Right kidney (tissue), 1 donor: Measurements from ENCODE around the gene TGFBR3.

Experiments used
- DNase-seq: peaks from one replicate; pipeline ENCODE4 v3.0.0-alpha.2; 2016

The TGFBR3 gene

GRCh38 chr1:91827459-91828321 lies 58.3 kb downstream of the TGFBR3 start:
- no peak for DNase-seq

DNA sequence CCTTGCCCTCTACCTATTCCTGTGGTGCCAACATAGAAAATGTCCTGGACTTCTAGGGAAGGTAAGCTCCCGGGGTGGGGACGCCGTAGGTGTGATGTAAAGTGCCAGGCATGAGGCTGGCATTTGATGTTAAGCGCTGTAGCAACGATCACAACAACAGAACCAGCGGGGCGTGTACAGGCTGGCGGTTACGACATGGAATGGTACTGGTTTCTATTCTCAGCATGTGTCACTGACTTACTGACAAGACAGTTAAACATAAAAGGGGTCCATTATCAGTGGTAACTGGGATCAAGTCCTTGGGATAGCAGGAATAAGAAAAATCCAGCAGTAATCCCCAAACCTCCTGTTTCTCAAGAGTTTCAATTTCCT lies 58.9 kb downstream of the TGFBR3 start:
- no peak for DNase-seq

- no peak for DNase-seq
These were observed 59.3 kb downstream of the TGFBR3 start for GRCh38 chr1:91826649-91827048.

- no peak for DNase-seq
These were observed 59.7 kb downstream of the TGFBR3 start for GRCh38 chr1:91826248-91826647.

GRCh38 chr1:91821126-91821868 lies 64.7 kb downstream of the TGFBR3 start:
- DNase-seq = no peak

DNA sequence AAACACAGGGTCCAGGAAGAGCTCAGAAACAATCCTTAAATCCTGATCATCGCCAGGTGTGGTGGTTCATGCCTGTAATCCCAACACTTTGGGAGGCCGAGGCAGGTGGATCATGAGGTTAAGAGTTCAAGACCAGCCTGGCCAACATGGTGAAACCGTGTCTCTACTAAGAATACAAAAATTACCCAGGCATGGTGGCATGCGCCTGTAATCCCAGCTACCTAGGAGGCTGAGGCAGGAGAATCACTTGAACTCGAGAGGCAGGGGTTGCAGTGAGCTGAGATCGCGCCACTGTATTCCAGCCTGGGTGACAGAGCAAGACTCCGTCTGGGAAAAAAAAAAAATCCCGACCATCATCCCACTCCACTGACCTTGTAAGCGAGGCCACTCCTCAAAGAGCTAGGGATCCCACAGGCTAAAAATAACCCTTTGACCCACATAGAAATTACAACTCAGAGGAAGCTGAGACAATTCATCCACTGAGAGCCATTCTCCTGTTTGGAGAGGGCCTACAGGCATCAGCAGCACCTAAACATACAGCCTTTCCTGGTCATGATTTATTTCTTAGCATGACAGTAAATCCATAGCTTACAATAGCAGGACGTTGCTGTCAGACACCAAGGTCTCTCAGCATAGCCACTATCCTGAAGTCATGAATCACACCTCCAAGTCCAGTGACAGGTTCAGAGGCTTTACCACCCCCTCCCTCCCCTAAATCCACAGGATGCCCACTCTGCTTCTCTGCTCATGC lies 66.7 kb downstream of the TGFBR3 start:
- DNase-seq = no peak

GRCh38 chr1:91818713-91818975 lies 67.3 kb downstream of the TGFBR3 start:
- DNase-seq = no peak

- no peak for DNase-seq
These were observed 68.6 kb downstream of the TGFBR3 start for GRCh38 chr1:91817211-91817905.

- no peak for DNase-seq
These were observed 69.9 kb downstream of the TGFBR3 start for GRCh38 chr1:91816031-91816430.

- DNase-seq = no peak
These were observed 71.5 kb downstream of the TGFBR3 start for GRCh38 chr1:91814448-91814847.

- no peak for DNase-seq
These were observed 72.1 kb downstream of the TGFBR3 start for GRCh38 chr1:91813813-91814212.

- DNase-seq = no peak
These were observed 74.5 kb downstream of the TGFBR3 start for GRCh38 chr1:91811363-91812025.

GRCh38 chr1:91809317-91809716 lies 76.6 kb downstream of the TGFBR3 start:
- no peak for DNase-seq

- no peak for DNase-seq
These were observed 77.9 kb downstream of the TGFBR3 start for GRCh38 chr1:91807921-91808620.

GRCh38 chr1:91806769-91807700 lies 78.9 kb downstream of the TGFBR3 start:
- no peak for DNase-seq

- DNase-seq = no peak
These were observed 79.7 kb downstream of the TGFBR3 start for GRCh38 chr1:91806181-91806768.

- DNase-seq = no peak
These were observed 80.6 kb downstream of the TGFBR3 start for GRCh38 chr1:91805311-91805801.

DNA sequence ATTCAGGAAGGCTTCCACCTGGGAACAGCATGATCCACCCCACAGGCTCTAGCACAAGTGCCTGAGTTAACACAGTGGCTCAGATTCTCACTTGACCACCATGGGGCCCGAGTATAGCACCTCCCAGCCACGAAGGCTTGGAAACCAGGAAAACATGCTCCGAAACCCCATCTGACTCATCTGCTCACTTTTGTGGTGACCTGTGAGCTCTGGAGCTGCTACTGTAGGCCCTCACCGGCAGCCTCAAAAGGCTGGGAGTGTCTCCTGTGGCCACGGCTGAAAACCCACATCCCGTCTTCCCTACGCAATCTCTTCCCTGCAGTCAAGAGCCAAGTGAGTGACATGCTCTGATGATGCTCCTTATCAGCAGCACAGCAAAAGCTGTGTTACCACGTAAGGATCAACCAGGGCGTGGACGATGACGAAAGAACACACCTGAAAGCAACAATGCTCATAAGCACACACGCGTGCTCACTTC lies 81.4 kb downstream of the TGFBR3 start:
- DNase-seq = no peak

DNA sequence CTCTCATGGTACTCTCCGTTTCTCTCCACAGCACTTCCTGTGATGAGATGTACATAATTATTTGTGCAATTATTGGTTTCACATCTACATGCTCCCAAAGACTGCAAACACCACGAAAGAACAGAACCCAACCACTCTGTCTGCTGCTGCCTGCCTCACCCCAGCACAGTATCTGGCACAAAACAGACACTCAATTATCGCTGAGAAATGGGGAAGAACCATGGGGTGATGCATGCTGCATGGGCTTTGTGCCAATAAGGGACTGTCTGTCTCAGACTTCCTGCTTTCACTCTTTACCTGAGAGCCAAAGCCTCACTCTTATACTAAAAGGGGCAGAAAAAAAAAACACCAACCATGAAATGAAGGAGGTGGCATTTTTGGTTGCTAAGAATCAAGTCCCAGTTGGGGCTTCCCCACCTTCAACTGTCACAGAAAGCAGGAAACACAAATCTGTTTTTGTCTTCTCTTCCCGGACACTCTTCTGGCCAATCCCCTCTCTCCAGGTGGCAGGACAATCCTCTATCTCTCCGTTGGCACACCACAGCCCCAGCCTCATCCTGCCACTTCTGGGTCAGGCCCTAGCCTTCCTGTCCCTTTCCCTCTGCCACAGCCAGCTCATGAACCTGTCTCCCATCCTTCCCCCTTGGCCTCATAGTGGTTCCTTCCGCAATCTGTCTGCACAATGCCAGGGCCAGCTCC lies 82.0 kb downstream of the TGFBR3 start:
- no peak for DNase-seq
